ENCODE data around the gene MESP2. TPM values are rescaled to one million over a fixed set of nuclear protein-coding genes. Genes with fewer than 3 reads are reported as not detected.
A peak's percentile ranks its signal among the peaks of the same experiment; 100 is the strongest.

MESP2 gene
- total and polyA plus RNA-seq, 9 of the 15 experiments (the other 6 are each of a cell fraction or from before 2014, with no cell fraction given) = 0.08 to 0.82 (median 0.37) TPM

- Histone ChIP-seq H3K27me3 (ENCODE audit: control insufficient read depth in 2 of 2, insufficient read depth in 2 of 2, low read length in 2 of 2) (no peaks in the 10 kb centered on the region), H2AFZ (ENCODE audit: low read depth, low read length) (no peak overlapping the region), H3K36me3 (ENCODE audit: control insufficient read depth, insufficient read depth, low read length) (no peaks in the 10 kb centered on the region), H3K79me2 (ENCODE audit: control insufficient read depth, insufficient read depth, low read length) (no peaks in the 10 kb centered on the region), H3K9ac (ENCODE audit: insufficient read depth in 1 of 2, low read depth in 2 of 2, low read length in 2 of 2) (peak overlapping the region in 1 of 2 experiments; percentile 9; a peak in 1 of 4 replicates), H3K9me3 (replicated peaks; ENCODE audit: control insufficient read depth, insufficient read depth, low read depth, low read length) (no peaks in the 10 kb centered on the region), H3K4me3 (no peak overlapping the region), H3K4me1 (replicated peaks in 1 of 2; ENCODE audit: control insufficient read depth in 2 of 2, insufficient read depth in 2 of 2, low read length in 2 of 2) (peaks cover 0 to 54% of the 10 kb centered on the region in 2 experiments; a peak in 3 of 5 replicates), H3K27ac (ENCODE audit: extremely low read depth, low read depth, low read length) (no peak overlapping the region), H3K9me1 (ENCODE audit: control insufficient read depth, insufficient read depth, low read length) (no peaks in the 10 kb centered on the region), H4K20me1 (replicated peaks; ENCODE audit: control insufficient read depth, insufficient read depth, low read length) (peaks cover 2% of the 10 kb centered on the region; the same call in 1 of the 2 replicates), H3K4me2 (ENCODE audit: insufficient read depth, low read length) (no peak overlapping the region)
- TF ChIP-seq SRF (CRISPR knock-in tag; IDR thresholded peaks at IDR 0.05) (no peak), ATF3 (IDR thresholded peaks at IDR 0.05) (peak; percentile 29; the same call in 1 of the 2 replicates), ATF3 (CRISPR knock-in tag; conservative IDR thresholded peaks at IDR 0.05) (no peak)
- WGBS (ENCODE audit: insufficient coverage, low coverage, missing lambda C conversion rate) = 50% methylated on average over 18 of the region's 21 CpGs
- in situ Hi-C loops (cut with MboI) (no loop called here), intact Hi-C loops (cut with micrococcal nuclease) (no loop called here)
- DNase-seq (ENCODE audit: extremely low read depth in 1 of 4, low spot score in 3 of 4) = no peak
- FAIRE-seq = no peak
- BruUV-seq (replicated peaks) = no TSS peak
- no peak for ATAC-seq
- ChIA-PET POLR2A (interaction anchor here (0.9 kb wide), 1 partner anchor 12 kb away, joined by 3 read pairs; no protein-coding TSS in a partner anchor), CTCF (ENCODE audit: low intra/inter-chr PET ratio) (no interaction called here)
These were observed 30.1 kb downstream of the MESP2 start for GRCh38 chr15:89806210-89806558.
